WTC11 (cell line): ENCODE measurements around the gene KLHL29. TPM values are rescaled to one million over a fixed set of nuclear protein-coding genes. Genes with fewer than 3 reads are reported as not detected.

Experiments used
- ATAC-seq: fragments of 200-7000 bp; cut with Tn5 transposase; 2 replicates; pipeline ENCODE4 v1.10.0; 2021; ENCODE audit warnings: mild to moderate bottlenecking, moderate library complexity
- CTCF ChIA-PET: fragments of 300-600 bp; sonication (Branson Sonifier 250); formaldehyde crosslinking; loops from one replicate; lab custom pipeline; 2021; ENCODE audit warnings: antibody characterized with exemption; lab: Charles Lee
- POLR2A ChIA-PET: fragments of 350-600 bp; sonication (Branson Sonifier 250); formaldehyde crosslinking; loops from one replicate; lab custom pipeline; 2021; ENCODE audit warnings: antibody characterized with exemption; lab: Charles Lee
- DNase-seq: peaks from one replicate; pipeline ENCODE4 v3.0.0; 2021; ENCODE audit warnings: low spot score
- H3K27ac Mint-ChIP-seq: 2 replicates; pipeline ENCODE4 v1.8.0; 2021; ENCODE audit warnings: mixed read lengths
- H3K27me3 Mint-ChIP-seq: 2 replicates; pipeline ENCODE4 v1.8.0; 2021; ENCODE audit warnings: low read depth, mild to moderate bottlenecking, moderate library complexity, mixed read lengths
- H3K36me3 Mint-ChIP-seq: 2 replicates; pipeline ENCODE4 v1.8.0; 2021; ENCODE audit warnings: mixed read lengths
- H3K4me1 Mint-ChIP-seq: 2 replicates; pipeline ENCODE4 v1.8.0; 2022; ENCODE audit warnings: mixed read lengths
- H3K4me3 Mint-ChIP-seq: 2 replicates; pipeline ENCODE4 v1.8.0; 2021; ENCODE audit warnings: mild to moderate bottlenecking, moderate library complexity, mixed read lengths
- H3K9me3 Mint-ChIP-seq: 2 replicates; pipeline ENCODE4 v1.8.0; 2021; ENCODE audit warnings: mixed read lengths
- CBFB ChIP-seq: sonication (generic); formaldehyde crosslinking; IDR thresholded peaks from 2 replicates; pipeline ENCODE4 v1.8.1; 2022; ENCODE audit warnings: mild to moderate bottlenecking, low read depth, missing genetic modification reagents
- FOXJ3 ChIP-seq: sonication (generic); formaldehyde crosslinking; IDR thresholded peaks from 2 replicates; pipeline ENCODE4 v1.9.0; 2021; ENCODE audit warnings: missing genetic modification reagents, mild to moderate bottlenecking, borderline replicate concordance
- FOXK1 ChIP-seq: sonication (generic); formaldehyde crosslinking; IDR thresholded peaks from 2 replicates; pipeline ENCODE4 v1.8.0; 2022; ENCODE audit warnings: mild to moderate bottlenecking, moderate library complexity, missing genetic modification reagents
- IRF2 ChIP-seq: sonication (generic); formaldehyde crosslinking; IDR thresholded peaks from 2 replicates; pipeline ENCODE4 v1.8.0; 2022; ENCODE audit warnings: low read depth, missing genetic modification reagents, borderline replicate concordance
- JUN ChIP-seq: sonication (generic); formaldehyde crosslinking; IDR thresholded peaks from 2 replicates; pipeline ENCODE4 v1.8.0; 2023; ENCODE audit warnings: mild to moderate bottlenecking, missing genetic modification reagents
- PRRX2 ChIP-seq: fragments of 250-450 bp; sonication (Bioruptor Pico); IDR thresholded peaks from 2 replicates; pipeline ENCODE4 v1.8.0; 2021; ENCODE audit warnings: mild to moderate bottlenecking
- ZNF121 ChIP-seq: sonication (generic); formaldehyde crosslinking; IDR thresholded peaks from 2 replicates; pipeline ENCODE4 v1.8.0; 2023; ENCODE audit warnings: missing genetic modification reagents
- total RNA-seq: library from RNA; stranded (reverse); gene quantifications from 3 replicates; pipeline ENCODE4 v1.2.3, GENCODE V29; 2021
- TF ChIP-seq, protein P1 (sequence below): sonication (generic); formaldehyde crosslinking; IDR thresholded peaks from 2 replicates; pipeline ENCODE4 v1.8.0; 2023; ENCODE audit warnings: mild to moderate bottlenecking, missing genetic modification reagents
- TF ChIP-seq, protein P2 (sequence below): sonication (generic); formaldehyde crosslinking; IDR thresholded peaks from 2 replicates; pipeline ENCODE4 v1.8.0; 2022; ENCODE audit warnings: mild to moderate bottlenecking, missing genetic modification reagents
- TF ChIP-seq, protein P3 (sequence below): sonication (generic); formaldehyde crosslinking; IDR thresholded peaks from 2 replicates; pipeline ENCODE4 v1.8.1; 2023; ENCODE audit warnings: mild to moderate bottlenecking, missing genetic modification reagents
- TF ChIP-seq, protein P4 (sequence below): sonication (generic); formaldehyde crosslinking; IDR thresholded peaks from 2 replicates; pipeline ENCODE4 v1.8.0; 2023; ENCODE audit warnings: missing genetic modification reagents, mild to moderate bottlenecking, borderline replicate concordance
- TF ChIP-seq, protein P5 (sequence below): fragments of 250-450 bp; sonication (Bioruptor Pico); IDR thresholded peaks from 2 replicates; pipeline ENCODE4 v1.8.0; 2021; ENCODE audit warnings: mild to moderate bottlenecking

Gene KLHL29
- total RNA-seq, 1 experiment from 2014 or later: 7.1 TPM

DNA sequence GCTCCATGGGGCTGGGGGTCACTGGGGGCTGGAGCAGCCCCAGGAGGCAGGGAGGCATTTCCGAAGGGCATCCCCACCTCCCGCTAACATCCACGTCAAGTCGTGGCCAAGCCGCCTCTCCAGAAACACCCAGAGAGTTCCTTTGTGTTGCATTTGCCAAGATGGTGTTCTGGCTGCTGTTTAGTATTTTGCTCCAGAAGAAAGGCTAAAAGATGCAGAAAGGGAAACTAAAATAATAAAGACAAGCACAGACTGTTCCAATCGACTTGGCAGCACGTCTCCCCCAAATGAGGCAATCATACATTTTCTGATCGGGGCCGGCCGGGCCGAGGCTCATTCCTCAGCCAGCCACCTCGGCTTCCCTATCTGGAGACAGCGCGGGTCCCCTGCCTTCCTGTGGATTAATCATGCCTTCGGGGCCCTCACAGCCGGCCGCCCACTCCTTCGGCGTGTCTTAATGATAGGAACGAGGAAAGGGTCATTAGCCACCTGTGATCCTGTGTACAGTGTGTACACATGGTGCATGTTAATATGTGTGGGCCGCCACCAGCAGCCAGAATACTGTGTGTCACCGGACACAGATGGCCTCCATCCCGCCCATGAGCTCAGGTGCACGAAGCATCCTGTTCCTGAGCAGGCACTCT is 169.2 kb downstream of the KLHL29 start (continued):
- TF ChIP-seq, protein P1, sequence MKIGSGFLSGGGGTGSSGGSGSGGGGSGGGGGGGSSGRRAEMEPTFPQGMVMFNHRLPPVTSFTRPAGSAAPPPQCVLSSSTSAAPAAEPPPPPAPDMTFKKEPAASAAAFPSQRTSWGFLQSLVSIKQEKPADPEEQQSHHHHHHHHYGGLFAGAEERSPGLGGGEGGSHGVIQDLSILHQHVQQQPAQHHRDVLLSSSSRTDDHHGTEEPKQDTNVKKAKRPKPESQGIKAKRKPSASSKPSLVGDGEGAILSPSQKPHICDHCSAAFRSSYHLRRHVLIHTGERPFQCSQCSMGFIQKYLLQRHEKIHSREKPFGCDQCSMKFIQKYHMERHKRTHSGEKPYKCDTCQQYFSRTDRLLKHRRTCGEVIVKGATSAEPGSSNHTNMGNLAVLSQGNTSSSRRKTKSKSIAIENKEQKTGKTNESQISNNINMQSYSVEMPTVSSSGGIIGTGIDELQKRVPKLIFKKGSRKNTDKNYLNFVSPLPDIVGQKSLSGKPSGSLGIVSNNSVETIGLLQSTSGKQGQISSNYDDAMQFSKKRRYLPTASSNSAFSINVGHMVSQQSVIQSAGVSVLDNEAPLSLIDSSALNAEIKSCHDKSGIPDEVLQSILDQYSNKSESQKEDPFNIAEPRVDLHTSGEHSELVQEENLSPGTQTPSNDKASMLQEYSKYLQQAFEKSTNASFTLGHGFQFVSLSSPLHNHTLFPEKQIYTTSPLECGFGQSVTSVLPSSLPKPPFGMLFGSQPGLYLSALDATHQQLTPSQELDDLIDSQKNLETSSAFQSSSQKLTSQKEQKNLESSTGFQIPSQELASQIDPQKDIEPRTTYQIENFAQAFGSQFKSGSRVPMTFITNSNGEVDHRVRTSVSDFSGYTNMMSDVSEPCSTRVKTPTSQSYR: no peak
- TF ChIP-seq FOXJ3 (CRISPR knock-in tag) (no peak), IRF2 (CRISPR knock-in tag) (no peak)

DNA sequence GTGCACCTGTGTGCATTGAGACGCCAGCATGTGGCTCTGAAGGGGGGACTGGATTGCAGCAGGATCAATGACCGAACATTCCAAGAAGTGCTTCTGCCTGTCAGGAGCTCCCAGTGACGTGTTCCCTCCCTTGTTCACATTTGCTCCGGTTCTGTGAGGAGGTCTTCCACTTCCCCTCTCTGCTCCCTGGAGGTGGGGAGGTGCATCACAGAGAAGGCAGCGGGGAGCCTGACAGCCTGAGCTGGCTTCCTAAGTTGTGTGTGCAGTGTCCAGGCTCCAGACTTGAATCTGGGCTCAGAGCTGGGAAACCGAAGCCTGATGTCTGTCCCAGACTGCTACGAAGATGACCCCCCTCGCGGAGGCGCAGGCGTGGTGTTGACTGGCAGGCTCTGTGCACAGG is 171.0 kb downstream of the KLHL29 start:
- POLR2A ChIA-PET: interaction anchor here (0.6 kb wide), 1 partner anchor 58 kb away, joined by 4 read pairs; no protein-coding TSS in a partner anchor
- no peak overlapping the region for H3K27ac Mint-ChIP-seq
- ATAC-seq (no peak; the same call in 1 of the 2 replicates), DNase-seq (no peak)
- CTCF ChIA-PET: interaction anchor here (1.0 to 1.1 kb wide), 2 partner anchors 11 to 51 kb away, joined by 3 read pairs; no protein-coding TSS in a partner anchor
- H3K36me3 Mint-ChIP-seq: no peaks in the 10 kb centered on the region
- peaks cover 2% of the 10 kb centered on the region; the same call in 1 of the 2 replicates for H3K4me1 Mint-ChIP-seq
- TF ChIP-seq, protein P2, sequence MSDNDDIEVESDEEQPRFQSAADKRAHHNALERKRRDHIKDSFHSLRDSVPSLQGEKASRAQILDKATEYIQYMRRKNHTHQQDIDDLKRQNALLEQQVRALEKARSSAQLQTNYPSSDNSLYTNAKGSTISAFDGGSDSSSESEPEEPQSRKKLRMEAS (CRISPR knock-in tag): no peak
- no peak for TF ChIP-seq FOXK1 (CRISPR knock-in tag)
- no peak overlapping the region for H3K4me3 Mint-ChIP-seq
- no peaks in the 10 kb centered on the region for H3K27me3 Mint-ChIP-seq
- H3K9me3 Mint-ChIP-seq: no peaks in the 10 kb centered on the region

DNA sequence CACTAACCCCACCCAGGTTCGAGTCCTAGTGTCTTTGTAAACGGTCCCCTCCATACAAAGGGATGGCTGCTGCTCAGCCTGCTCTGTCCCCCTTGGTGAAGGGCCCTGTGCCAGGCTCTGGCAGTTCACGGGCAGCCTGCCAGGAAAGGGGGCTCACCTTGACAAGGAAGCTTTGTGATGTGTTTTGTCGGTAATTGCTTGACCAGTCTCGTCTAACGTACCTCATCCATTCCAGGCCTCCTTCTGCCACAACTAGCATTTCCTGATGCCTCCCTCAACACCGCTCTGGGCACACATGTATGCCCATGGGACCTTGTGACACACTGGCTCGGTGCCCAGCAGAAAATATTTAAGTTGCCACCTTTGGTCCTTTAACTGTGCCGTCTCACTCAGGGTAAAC is 171.9 kb downstream of the KLHL29 start:
- ChIA-PET POLR2A (no interaction called here), CTCF (no interaction called here)
- H3K4me3 Mint-ChIP-seq: no peak overlapping the region
- no peaks in the 10 kb centered on the region for H3K36me3 Mint-ChIP-seq
- no peaks in the 10 kb centered on the region for H3K27me3 Mint-ChIP-seq
- DNase-seq: no peak
- ATAC-seq: no peak
- H3K9me3 Mint-ChIP-seq: no peaks in the 10 kb centered on the region
- H3K4me1 Mint-ChIP-seq: no peaks in the 10 kb centered on the region
- no peak overlapping the region for H3K27ac Mint-ChIP-seq
- TF ChIP-seq JUN (no peak), CBFB (CRISPR knock-in tag) (no peak), ZNF121 (CRISPR knock-in tag) (no peak), PRRX2 (CRISPR knock-in tag) (no peak)
- TF ChIP-seq, protein P3, sequence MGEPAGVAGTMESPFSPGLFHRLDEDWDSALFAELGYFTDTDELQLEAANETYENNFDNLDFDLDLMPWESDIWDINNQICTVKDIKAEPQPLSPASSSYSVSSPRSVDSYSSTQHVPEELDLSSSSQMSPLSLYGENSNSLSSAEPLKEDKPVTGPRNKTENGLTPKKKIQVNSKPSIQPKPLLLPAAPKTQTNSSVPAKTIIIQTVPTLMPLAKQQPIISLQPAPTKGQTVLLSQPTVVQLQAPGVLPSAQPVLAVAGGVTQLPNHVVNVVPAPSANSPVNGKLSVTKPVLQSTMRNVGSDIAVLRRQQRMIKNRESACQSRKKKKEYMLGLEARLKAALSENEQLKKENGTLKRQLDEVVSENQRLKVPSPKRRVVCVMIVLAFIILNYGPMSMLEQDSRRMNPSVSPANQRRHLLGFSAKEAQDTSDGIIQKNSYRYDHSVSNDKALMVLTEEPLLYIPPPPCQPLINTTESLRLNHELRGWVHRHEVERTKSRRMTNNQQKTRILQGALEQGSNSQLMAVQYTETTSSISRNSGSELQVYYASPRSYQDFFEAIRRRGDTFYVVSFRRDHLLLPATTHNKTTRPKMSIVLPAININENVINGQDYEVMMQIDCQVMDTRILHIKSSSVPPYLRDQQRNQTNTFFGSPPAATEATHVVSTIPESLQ: no peak
- TF ChIP-seq, protein P4, sequence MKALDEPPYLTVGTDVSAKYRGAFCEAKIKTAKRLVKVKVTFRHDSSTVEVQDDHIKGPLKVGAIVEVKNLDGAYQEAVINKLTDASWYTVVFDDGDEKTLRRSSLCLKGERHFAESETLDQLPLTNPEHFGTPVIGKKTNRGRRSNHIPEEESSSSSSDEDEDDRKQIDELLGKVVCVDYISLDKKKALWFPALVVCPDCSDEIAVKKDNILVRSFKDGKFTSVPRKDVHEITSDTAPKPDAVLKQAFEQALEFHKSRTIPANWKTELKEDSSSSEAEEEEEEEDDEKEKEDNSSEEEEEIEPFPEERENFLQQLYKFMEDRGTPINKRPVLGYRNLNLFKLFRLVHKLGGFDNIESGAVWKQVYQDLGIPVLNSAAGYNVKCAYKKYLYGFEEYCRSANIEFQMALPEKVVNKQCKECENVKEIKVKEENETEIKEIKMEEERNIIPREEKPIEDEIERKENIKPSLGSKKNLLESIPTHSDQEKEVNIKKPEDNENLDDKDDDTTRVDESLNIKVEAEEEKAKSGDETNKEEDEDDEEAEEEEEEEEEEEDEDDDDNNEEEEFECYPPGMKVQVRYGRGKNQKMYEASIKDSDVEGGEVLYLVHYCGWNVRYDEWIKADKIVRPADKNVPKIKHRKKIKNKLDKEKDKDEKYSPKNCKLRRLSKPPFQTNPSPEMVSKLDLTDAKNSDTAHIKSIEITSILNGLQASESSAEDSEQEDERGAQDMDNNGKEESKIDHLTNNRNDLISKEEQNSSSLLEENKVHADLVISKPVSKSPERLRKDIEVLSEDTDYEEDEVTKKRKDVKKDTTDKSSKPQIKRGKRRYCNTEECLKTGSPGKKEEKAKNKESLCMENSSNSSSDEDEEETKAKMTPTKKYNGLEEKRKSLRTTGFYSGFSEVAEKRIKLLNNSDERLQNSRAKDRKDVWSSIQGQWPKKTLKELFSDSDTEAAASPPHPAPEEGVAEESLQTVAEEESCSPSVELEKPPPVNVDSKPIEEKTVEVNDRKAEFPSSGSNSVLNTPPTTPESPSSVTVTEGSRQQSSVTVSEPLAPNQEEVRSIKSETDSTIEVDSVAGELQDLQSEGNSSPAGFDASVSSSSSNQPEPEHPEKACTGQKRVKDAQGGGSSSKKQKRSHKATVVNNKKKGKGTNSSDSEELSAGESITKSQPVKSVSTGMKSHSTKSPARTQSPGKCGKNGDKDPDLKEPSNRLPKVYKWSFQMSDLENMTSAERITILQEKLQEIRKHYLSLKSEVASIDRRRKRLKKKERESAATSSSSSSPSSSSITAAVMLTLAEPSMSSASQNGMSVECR (CRISPR knock-in tag): no peak
- TF ChIP-seq, protein P5, sequence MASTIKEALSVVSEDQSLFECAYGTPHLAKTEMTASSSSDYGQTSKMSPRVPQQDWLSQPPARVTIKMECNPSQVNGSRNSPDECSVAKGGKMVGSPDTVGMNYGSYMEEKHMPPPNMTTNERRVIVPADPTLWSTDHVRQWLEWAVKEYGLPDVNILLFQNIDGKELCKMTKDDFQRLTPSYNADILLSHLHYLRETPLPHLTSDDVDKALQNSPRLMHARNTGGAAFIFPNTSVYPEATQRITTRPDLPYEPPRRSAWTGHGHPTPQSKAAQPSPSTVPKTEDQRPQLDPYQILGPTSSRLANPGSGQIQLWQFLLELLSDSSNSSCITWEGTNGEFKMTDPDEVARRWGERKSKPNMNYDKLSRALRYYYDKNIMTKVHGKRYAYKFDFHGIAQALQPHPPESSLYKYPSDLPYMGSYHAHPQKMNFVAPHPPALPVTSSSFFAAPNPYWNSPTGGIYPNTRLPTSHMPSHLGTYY (CRISPR knock-in tag): no peak
